ENCODE data around the gene ZC3H7B. TPM values are rescaled to one million over a fixed set of nuclear protein-coding genes. Genes with fewer than 3 reads are reported as not detected.

Gene ZC3H7B
- total and polyA plus RNA-seq, 12 donors: 31.2 to 133 (median 77.6) TPM

- Histone ChIP-seq H3K4me3 (peak overlapping the region in 3 of 4 donors; percentile 88 to 92 (median 89)), H3K36me3 (replicated peaks in 1 of 2) (no peaks in the 10 kb centered on the region), H3K4me1 (replicated peaks in 1 of 2) (peaks cover 21 to 43% of the 10 kb centered on the region in 2 donors), H3K27ac (peak overlapping the region; percentile 64 to 91 (median 85)), H3K27me3 (no peaks in the 10 kb centered on the region), H3K9me3 (replicated peaks in 1 of 3) (no peaks in the 10 kb centered on the region)
- WGBS, 4 donors: 0 to 1% (median 1%) methylated on average over 14 to 56 of the region's 60 CpGs
- TF ChIP-seq CTCF (IDR thresholded peaks at IDR 0.05) (no peak), POLR2A (IDR thresholded peaks at IDR 0.05) (no peak)
- DNase-seq: no peak
- intact Hi-C loops (cut with DNase I): no loop called here
Observed at GRCh38 chr22:41302021-41302767, 869 bp downstream of the ZC3H7B start.

DNA sequence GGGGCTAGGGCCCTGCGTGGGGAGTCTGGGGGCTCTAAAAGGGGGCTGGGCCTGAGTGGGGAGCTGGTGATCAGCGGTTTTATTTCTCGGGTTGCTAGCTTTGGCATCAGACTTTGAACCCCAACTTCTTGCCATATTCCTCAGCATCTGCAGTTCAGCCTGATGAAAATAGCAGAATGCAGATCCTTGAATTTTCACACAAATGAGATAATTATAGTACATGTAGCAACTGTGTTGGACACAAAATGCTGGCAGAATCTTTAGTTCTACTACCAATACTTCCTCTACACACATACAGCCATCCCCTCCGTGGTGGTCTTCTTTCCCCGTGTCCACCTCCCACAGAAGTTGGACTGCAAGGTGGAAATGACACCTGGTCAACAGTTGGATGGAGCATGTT lies 1.5 kb downstream of the ZC3H7B start:
- H3K36me3 ChIP-seq (replicated peaks in 1 of 2): no peaks in the 10 kb centered on the region
- peak overlapping the region in 3 of 4 donors; percentile 88 to 92 (median 89) for H3K4me3 ChIP-seq
- H3K27ac ChIP-seq: peak overlapping the region; percentile 64 to 91 (median 85)
- H3K27me3 ChIP-seq: no peaks in the 10 kb centered on the region
- H3K9me3 ChIP-seq (replicated peaks in 1 of 3): no peaks in the 10 kb centered on the region
- H3K4me1 ChIP-seq (replicated peaks in 1 of 2): peaks cover 24 to 47% of the 10 kb centered on the region in 2 donors
- 3 to 7% (median 6%) methylated on average over 5 of the region's 5 CpGs for WGBS, 4 donors
- intact Hi-C loops (cut with DNase I): no loop called here
- no peak for DNase-seq
- TF ChIP-seq CTCF (IDR thresholded peaks at IDR 0.05) (no peak), POLR2A (IDR thresholded peaks at IDR 0.05) (no peak)

GRCh38 chr22:41305646-41306045 lies 4.3 kb downstream of the ZC3H7B start:
- TF ChIP-seq POLR2A (IDR thresholded peaks at IDR 0.05) (peak in 1 of 2 donors; percentile 61), CTCF (IDR thresholded peaks at IDR 0.05) (peak in 1 of 6 experiments; percentile 2)
- intact Hi-C loops (cut with DNase I): no loop called here
- Histone ChIP-seq H3K4me1 (replicated peaks in 1 of 2) (peaks cover 32 to 55% of the 10 kb centered on the region in 2 donors), H3K27ac (peak overlapping the region in 4 of 5 donors; percentile 44 to 85 (median 69)), H3K27me3 (no peaks in the 10 kb centered on the region), H3K36me3 (replicated peaks in 1 of 2) (no peaks in the 10 kb centered on the region), H3K4me3 (no peak overlapping the region), H3K9me3 (replicated peaks in 1 of 3) (no peaks in the 10 kb centered on the region)
- WGBS, 4 donors: 27 to 59% (median 35%) methylated on average over 3 to 4 of the region's 4 CpGs
- DNase-seq: peak; percentile 84 to 93 (median 92)

GRCh38 chr22:41308054-41308453 lies 6.7 kb downstream of the ZC3H7B start:
- peak overlapping the region in 4 of 5 donors; percentile 36 to 72 (median 48) for H3K27ac ChIP-seq
- H3K27me3 ChIP-seq: no peaks in the 10 kb centered on the region

More at GRCh38 chr22:41308054-41308453, 6.7 kb downstream of the ZC3H7B start:
- no peak for TF ChIP-seq POLR2A (IDR thresholded peaks at IDR 0.05)
- no peak for TF ChIP-seq CTCF (IDR thresholded peaks at IDR 0.05)
- WGBS, 4 donors: 46 to 63% (median 58%) methylated on average over 3 of the region's 3 CpGs
- Histone ChIP-seq H3K36me3 (replicated peaks in 1 of 2) (no peaks in the 10 kb centered on the region), H3K4me3 (no peak overlapping the region), H3K4me1 (replicated peaks in 1 of 2) (peaks cover 32 to 46% of the 10 kb centered on the region in 2 donors), H3K9me3 (replicated peaks in 1 of 3) (no peaks in the 10 kb centered on the region)
- DNase-seq: peak in 1 of 7 donors; percentile 46
- intact Hi-C loops (cut with DNase I): no loop called here
